Keratinocyte (primary cell): ENCODE results near the gene BFSP1. TPM values are rescaled to one million over a fixed set of nuclear protein-coding genes. Genes with fewer than 3 reads are reported as not detected.

Experiments
- DNase-seq: peaks from one replicate; pipeline ENCODE4 v3.0.0-alpha.2; 2011; ENCODE audit warnings: low read depth, missing footprints, low spot score
- FAIRE-seq: peaks from 2 replicates; lab custom pipeline; 2011; peaks lifted over from hg19 to GRCh38; lab: Jason Lieb, UNC
- H2AFZ ChIP-seq: 2 replicates; pipeline ENCODE4 v1.6.0; 2012; ENCODE audit warnings: low read length, control low read depth, inconsistent platforms; ENCODE audit not compliant: control insufficient read depth
- H3K27ac ChIP-seq: 2 replicates; pipeline ENCODE4 v1.5.1; 2011; ENCODE audit warnings: low read length; ENCODE audit not compliant: control insufficient read depth, insufficient read depth
- H3K27me3 ChIP-seq: 3 replicates; pipeline ENCODE4 v1.6.0; 2011; ENCODE audit warnings: low read length; ENCODE audit not compliant: control insufficient read depth, insufficient read depth; ENCODE audit errors: extremely low read depth
- H3K36me3 ChIP-seq, 2 experiments: 2 replicates in 1 of 2; 3 replicates in 1 of 2; pipeline ENCODE4 v1.5.1; 2011; ENCODE audit warnings: low read length in 2 of 2, mild to moderate bottlenecking in 1 of 2; ENCODE audit not compliant: control insufficient read depth in 2 of 2, insufficient read depth in 2 of 2; ENCODE audit errors: extremely low read depth in 1 of 2
- H3K4me1 ChIP-seq: 3 replicates; pipeline ENCODE4 v1.5.1; 2011; ENCODE audit warnings: low read length; ENCODE audit not compliant: control insufficient read depth, insufficient read depth; ENCODE audit errors: extremely low read depth
- H3K4me2 ChIP-seq: 3 replicates; pipeline ENCODE4 v1.6.0; 2011; ENCODE audit warnings: low read depth, low read length; ENCODE audit not compliant: control insufficient read depth, insufficient read depth; ENCODE audit errors: extremely low read depth
- H3K4me3 ChIP-seq, 3 experiments: fragments of 200-600 bp in 1 of 3; sonication (generic) in 1 of 3; 2 replicates in 2 of 3; 3 replicates in 1 of 3; pipeline ENCODE4 v1.5.1; 2011 to 2016; ENCODE audit warnings: low read length in 3 of 3, mild to moderate bottlenecking in 3 of 3, control low read depth in 2 of 3, inconsistent platforms in 1 of 3, low read depth in 1 of 3, mixed read lengths in 1 of 3, mixed run types in 1 of 3, moderate library complexity in 1 of 3; ENCODE audit not compliant: control insufficient read depth in 2 of 3, insufficient read depth in 2 of 3; ENCODE audit errors: extremely low read depth in 1 of 3
- H3K79me2 ChIP-seq: 2 replicates; pipeline ENCODE4 v1.6.0; 2012; ENCODE audit warnings: low read length; ENCODE audit not compliant: control insufficient read depth, insufficient read depth
- H3K9ac ChIP-seq: 3 replicates; pipeline ENCODE4 v1.6.0; 2011; ENCODE audit warnings: low read length; ENCODE audit not compliant: control insufficient read depth, insufficient read depth; ENCODE audit errors: extremely low read depth
- H3K9me1 ChIP-seq: 3 replicates; pipeline ENCODE4 v1.6.0; 2011; ENCODE audit warnings: low read length; ENCODE audit not compliant: control insufficient read depth, insufficient read depth; ENCODE audit errors: extremely low read depth
- H3K9me3 ChIP-seq: 2 replicates; pipeline ENCODE4 v1.5.1; 2012; ENCODE audit warnings: low read depth, low read length; ENCODE audit not compliant: control insufficient read depth
- H4K20me1 ChIP-seq: 3 replicates; pipeline ENCODE4 v1.6.0; 2011; ENCODE audit warnings: low read length; ENCODE audit not compliant: control insufficient read depth, insufficient read depth; ENCODE audit errors: extremely low read depth
- CTCF ChIP-seq, 3 experiments: IDR thresholded peaks in 1 of 3; conservative IDR thresholded peaks in 1 of 3; optimal IDR thresholded peaks in 1 of 3; 2 replicates in 2 of 3; 3 replicates in 1 of 3; pipeline versions ENCODE3 to v1.5.1; 2011; ENCODE audit warnings: low read length in 3 of 3, mild to moderate bottlenecking in 3 of 3, moderate library complexity in 2 of 3, control low read depth in 1 of 3, inconsistent platforms in 1 of 3; ENCODE audit not compliant: insufficient read depth in 2 of 3; ENCODE audit errors: extremely low read depth in 1 of 3
- EZH2 ChIP-seq: IDR thresholded peaks from one replicate; pipeline ENCODE4 v1.6.1; 2012; ENCODE audit warnings: inconsistent platforms, mild to moderate bottlenecking, low read length, moderate library complexity
- dilution Hi-C: fragments of 300-500 bp; cut with MboI; formaldehyde crosslinking; loops from one replicate; pipeline ENCODE4 v1.7.0; 2020; ENCODE audit warnings: low sequenced_read_pairs; ENCODE audit not compliant: extremely low pct_ligation_motif_present
- polyA plus RNA-seq, 5 experiments: library from polyadenylated mRNA; depleted of rRNA in 3 of 5; stranded (reverse) in 3 of 5; stranded (forward) in 1 of 5; unstranded in 1 of 5; fragments of >200 nt; gene quantifications; 1 replicate in 1 of 5; 2 replicates in 3 of 5; 3 replicates in 1 of 5; pipeline versions ENCODE4 v1.2.1 to v1.2.3, GENCODE V29; 2011 to 2012; ENCODE audit warnings: missing spikeins in 2 of 5, low read depth in 1 of 5, low replicate concordance in 1 of 5

Gene BFSP1
- polyA plus RNA-seq, 1 donor (not counting 4 experiments of a cell fraction or from before 2014, with no cell fraction given), result 2.2 TPM

- no peaks in the 10 kb centered on the region for H3K27me3 ChIP-seq
- no peak for FAIRE-seq
- no peak overlapping the region for H2AFZ ChIP-seq
- no peaks in the 10 kb centered on the region for H3K4me1 ChIP-seq
- dilution Hi-C loops, result loop anchor here (5.0 kb wide), 1 partner anchor 49 kb away; no protein-coding TSS in a partner anchor
- no peak overlapping the region for H3K9ac ChIP-seq
- H3K79me2 ChIP-seq, result no peaks in the 10 kb centered on the region
- H3K36me3 ChIP-seq, result no peaks in the 10 kb centered on the region
- H3K4me3 ChIP-seq, result no peak overlapping the region
- no peak overlapping the region for H3K27ac ChIP-seq
- H3K9me3 ChIP-seq, result no peaks in the 10 kb centered on the region
- no peaks in the 10 kb centered on the region for H4K20me1 ChIP-seq
- no peak overlapping the region for H3K4me2 ChIP-seq
- no peaks in the 10 kb centered on the region for H3K9me1 ChIP-seq
- no peak for DNase-seq
- TF ChIP-seq EZH2 (no peak), CTCF (optimal IDR thresholded peaks at IDR 0.05 in 1 of 3, IDR thresholded peaks at IDR 0.05 in 1 of 3, conservative IDR thresholded peaks at IDR 0.05 in 1 of 3; ENCODE audit: extremely low read depth in 1 of 3, insufficient read depth in 2 of 3, low read length in 3 of 3) (no peak)
These were observed 12.5 kb upstream of the BFSP1 start for GRCh38 chr20:17543531-17544131.

- no peaks in the 10 kb centered on the region for H3K36me3 ChIP-seq
- dilution Hi-C loops, result loop anchor here (5.0 kb wide), 1 partner anchor 49 kb away; no protein-coding TSS in a partner anchor
- no peak for DNase-seq
- TF ChIP-seq CTCF (optimal IDR thresholded peaks at IDR 0.05 in 1 of 3, IDR thresholded peaks at IDR 0.05 in 1 of 3, conservative IDR thresholded peaks at IDR 0.05 in 1 of 3; ENCODE audit: extremely low read depth in 1 of 3, insufficient read depth in 2 of 3, low read length in 3 of 3) (no peak), EZH2 (no peak)
- H3K9ac ChIP-seq, result no peak overlapping the region
- H2AFZ ChIP-seq, result no peak overlapping the region
- H3K4me2 ChIP-seq, result no peak overlapping the region
- FAIRE-seq, result no peak
- H3K79me2 ChIP-seq, result no peaks in the 10 kb centered on the region
- no peaks in the 10 kb centered on the region for H4K20me1 ChIP-seq
- H3K9me1 ChIP-seq, result no peaks in the 10 kb centered on the region
- no peak overlapping the region for H3K27ac ChIP-seq
- no peaks in the 10 kb centered on the region for H3K4me1 ChIP-seq
- no peaks in the 10 kb centered on the region for H3K27me3 ChIP-seq
- H3K9me3 ChIP-seq, result no peaks in the 10 kb centered on the region
- H3K4me3 ChIP-seq, result no peak overlapping the region
These were observed 11.8 kb upstream of the BFSP1 start for GRCh38 chr20:17542993-17543412.
